HEK293T (cell line): ENCODE data around the gene OR8B3.

Experiments
- ARNT ChIP-seq: fragments of 450-650 bp; IDR thresholded peaks from 2 replicates; pipeline ENCODE4 v1.6.1; 2017; ENCODE audit warnings: mild to moderate bottlenecking
- FOXA1 ChIP-seq: fragments of 450-650 bp; IDR thresholded peaks from 2 replicates; pipeline ENCODE4 v1.6.1; 2016; ENCODE audit warnings: mild to moderate bottlenecking
- FOXM1 ChIP-seq: fragments of 450-650 bp; IDR thresholded peaks from 2 replicates; pipeline ENCODE4 v1.6.1; 2017; ENCODE audit warnings: mild to moderate bottlenecking, borderline replicate concordance
- TARDBP ChIP-seq: fragments of 450-650 bp; IDR thresholded peaks from 2 replicates; pipeline ENCODE4 v1.6.1; 2016

DNA sequence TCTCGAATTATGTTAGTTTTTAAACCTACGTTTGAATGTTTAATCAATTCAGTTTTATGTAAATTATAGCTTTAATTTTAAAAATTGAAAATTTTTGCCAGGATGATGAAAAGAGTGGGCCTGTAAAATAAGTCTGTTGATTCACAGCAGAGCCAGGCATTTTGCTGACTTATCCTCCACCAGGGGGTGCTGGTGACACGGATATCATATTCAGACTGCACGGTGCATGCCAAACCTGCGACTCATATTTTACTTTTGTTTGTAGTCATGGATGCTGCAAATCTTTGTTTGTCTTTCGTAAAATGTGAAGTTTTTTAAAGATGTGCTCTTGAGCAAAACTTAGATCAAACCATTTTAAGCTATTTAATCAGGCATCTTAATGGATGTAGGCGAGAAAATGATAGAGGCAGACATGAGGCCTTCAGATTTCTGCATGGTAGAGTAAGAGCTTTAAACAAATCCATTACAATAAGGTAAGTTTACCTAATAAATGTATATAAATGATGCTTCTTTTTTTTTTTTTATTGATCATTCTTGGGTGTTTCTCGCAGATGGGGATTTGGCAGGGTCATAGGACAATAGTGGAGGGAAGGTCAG lies 3.6 kb upstream of the OR8B3 start:
- TF ChIP-seq FOXA1, result no peak
- TF ChIP-seq ARNT, result no peak
- TF ChIP-seq TARDBP, result no peak
- no peak for TF ChIP-seq FOXM1
